ENCODE data around the gene MAP3K10.
"Not testable (repeated sequence)": the region's sequence is repeated elsewhere in the genome, so short reads cannot be mapped to it uniquely, and the experiment has no call there.

Gene MAP3K10

DNA sequence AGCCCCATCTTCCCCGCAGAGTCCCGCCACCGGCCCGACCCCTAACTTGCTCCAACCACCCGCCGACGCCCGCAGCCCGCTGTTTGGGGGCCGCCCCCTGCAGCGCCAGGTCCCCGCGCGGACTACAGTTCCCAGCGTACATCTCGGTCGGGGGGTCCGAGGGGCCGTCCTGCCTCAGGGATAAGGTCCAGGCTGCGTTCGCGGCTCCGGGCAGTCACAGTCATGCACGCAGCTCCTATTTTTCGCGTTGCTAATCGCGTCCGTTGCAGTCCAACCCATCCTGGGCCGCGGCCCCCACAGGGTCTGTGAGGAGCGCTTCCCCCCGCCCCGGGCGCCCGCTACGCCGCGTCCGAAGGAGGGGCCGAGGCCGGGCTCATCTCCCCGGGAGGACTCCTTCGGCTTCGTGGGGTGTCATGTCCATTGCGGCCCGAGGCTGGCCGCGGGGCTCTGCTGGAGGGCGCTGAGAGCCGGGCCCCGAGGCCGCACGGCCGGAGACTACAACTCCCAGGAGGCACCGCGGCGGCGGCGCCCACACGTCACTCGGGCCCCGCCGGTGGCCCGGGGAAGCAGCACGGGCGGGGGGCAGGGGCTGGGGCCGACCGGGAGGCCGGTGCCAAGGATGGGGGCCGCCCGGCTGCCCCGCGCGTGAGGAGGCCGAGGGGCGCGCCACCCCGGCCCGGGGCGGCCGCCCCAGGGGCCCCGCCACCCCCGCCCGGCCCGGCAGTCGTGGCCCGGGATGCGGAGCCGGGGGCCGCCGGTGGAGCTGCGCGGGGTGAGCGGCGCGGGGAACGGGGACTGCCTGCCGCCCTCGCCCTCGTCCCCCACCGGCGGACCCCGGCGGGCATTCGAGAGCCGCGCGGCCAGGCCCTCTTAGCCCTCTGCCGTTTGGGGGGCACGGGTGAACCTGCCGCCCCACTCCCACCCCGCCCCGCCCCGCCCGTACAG, at the start of gene MAP3K10:
Gene MAP3K10 (plus strand): TSS at position 536 of the 945 bp plus-strand sequence. CDS start 606 bp downstream, outside the sequence.
- DNase-seq = peak; percentile 62

- DNase-seq = no peak
Observed at GRCh38 chr19:40141551-40141950, 49.7 kb upstream of the MAP3K10 start.

GRCh38 chr19:40143612-40144011, 47.6 kb upstream of the MAP3K10 start:
- peak; percentile 52 for DNase-seq

DNA sequence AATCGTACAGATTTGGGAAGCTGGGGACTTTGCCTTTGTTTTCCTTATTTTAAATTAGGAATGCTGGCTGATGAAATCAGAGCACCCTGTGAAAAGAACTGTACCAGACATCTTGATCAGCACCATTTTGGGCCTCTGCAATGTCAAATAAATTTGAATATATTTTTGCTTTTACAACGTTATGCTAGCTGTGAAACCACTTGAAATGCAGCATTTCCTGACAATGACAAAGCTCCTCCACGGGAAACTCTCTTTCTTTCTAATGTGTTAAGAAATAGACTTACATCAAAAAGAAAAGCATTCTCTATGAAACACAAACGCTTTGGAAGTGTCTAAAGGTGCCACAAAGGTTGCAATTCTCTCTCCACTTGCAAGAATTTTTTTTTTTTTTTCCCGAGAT, 47.1 kb upstream of the MAP3K10 start:
- peak; percentile 68 for DNase-seq

GRCh38 chr19:40144947-40145748, 46.1 kb upstream of the MAP3K10 start:
- DNase-seq = no peak

GRCh38 chr19:40145749-40146029, 45.5 kb upstream of the MAP3K10 start:
- not testable (repeated sequence) for DNase-seq

DNA sequence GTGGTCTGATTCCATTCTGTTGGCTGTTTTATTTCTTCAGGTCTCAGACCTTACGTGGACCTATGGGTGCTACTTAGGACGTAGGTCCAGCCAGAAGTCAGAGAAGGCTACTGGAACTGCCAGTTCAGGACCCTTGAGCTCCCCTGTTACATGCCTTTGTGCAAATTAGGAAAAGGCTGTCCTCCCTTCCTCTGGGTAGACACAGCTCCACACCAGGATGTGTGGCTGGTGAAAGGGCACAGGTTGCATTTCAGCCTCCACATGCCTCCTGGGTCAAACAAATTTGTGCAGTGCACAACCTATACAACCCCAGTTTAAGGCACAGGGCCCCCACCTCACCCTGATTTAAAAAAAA, 43.9 kb upstream of the MAP3K10 start:
- no peak for DNase-seq

- no peak for DNase-seq
Observed at GRCh38 chr19:40147693-40148347, 43.4 kb upstream of the MAP3K10 start.

- no peak for DNase-seq
Observed at GRCh38 chr19:40149501-40149900, 41.7 kb upstream of the MAP3K10 start.

GRCh38 chr19:40150170-40150569, 41.1 kb upstream of the MAP3K10 start:
- no peak for DNase-seq

- DNase-seq = no peak
Observed at GRCh38 chr19:40154121-40154680, 37.0 kb upstream of the MAP3K10 start.

DNA sequence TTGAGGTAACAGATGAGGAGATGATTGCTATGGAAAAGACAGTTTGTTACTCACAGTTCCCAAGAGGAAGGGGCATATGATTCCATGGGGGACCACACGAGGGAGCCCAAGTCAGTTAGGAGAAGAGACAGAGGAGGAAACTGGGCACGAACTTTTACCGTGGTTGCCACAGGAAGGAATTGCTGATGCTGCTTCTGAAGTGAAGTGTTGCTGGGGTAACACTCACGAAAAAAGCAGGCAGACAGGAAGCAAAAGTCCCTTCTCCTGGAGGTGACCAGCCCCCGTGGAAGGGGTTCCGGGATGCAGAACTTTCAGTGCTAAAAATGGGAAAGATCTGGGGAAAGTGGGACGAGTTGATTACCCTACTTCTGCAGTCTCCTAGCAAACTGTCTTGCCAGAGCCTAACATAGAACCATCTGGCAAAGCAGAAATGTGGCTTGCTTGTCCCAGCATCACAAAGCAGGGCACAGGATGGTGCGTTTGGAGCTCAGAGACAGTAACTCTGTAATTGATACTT, 35.4 kb upstream of the MAP3K10 start:
- no peak for DNase-seq

GRCh38 chr19:40157059-40157458, 34.2 kb upstream of the MAP3K10 start:
- DNase-seq = no peak

GRCh38 chr19:40159744-40160143, 31.5 kb upstream of the MAP3K10 start:
- no peak for DNase-seq

DNA sequence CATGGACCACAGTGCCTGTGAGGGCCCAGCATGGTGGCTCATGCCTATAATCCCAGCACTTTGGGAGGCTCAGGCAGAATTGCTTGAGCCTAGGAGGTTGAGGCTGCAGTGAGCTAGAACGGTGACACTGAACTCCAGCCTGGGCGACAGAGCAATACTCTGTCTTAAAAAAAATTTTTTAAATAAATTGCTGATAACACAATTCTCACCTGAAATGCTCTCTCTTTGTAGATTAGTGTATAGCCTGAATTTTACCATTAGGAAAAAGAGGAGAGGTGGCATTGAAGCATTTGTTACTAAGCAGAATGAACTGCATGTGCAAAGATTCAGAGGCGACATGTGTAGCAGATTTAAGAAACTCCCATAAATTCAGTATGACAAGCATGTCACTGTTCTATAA, 29.1 kb upstream of the MAP3K10 start:
- no peak for DNase-seq

DNA sequence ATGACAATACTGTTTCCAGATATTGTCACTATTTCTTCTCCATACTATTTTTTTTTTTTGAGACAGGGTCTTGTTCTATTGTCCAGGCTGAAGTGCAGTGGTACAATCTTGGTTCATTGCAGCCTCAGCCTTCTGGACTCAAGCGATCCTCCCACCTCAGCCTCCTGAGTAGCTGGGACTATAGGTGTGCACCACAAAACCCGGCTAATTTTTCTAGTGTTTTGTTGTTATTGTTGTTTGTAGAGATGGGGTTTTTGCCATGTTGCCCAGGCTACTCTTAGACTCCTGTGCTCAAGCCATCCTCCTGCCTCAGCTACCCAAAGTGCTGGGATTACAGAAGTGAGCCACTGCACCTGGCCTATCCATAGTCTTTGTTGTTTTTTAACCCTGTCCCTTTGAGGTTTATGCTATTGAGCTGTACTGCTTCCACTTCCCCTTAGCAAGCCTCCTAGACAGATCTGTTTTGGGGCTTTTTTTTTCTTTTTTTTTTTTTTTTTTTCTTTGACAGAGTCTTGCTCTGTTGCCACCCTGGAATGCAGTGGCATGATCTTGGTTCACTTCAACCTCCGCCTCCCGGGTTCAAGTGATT, 27.6 kb upstream of the MAP3K10 start:
- DNase-seq = no peak

DNA sequence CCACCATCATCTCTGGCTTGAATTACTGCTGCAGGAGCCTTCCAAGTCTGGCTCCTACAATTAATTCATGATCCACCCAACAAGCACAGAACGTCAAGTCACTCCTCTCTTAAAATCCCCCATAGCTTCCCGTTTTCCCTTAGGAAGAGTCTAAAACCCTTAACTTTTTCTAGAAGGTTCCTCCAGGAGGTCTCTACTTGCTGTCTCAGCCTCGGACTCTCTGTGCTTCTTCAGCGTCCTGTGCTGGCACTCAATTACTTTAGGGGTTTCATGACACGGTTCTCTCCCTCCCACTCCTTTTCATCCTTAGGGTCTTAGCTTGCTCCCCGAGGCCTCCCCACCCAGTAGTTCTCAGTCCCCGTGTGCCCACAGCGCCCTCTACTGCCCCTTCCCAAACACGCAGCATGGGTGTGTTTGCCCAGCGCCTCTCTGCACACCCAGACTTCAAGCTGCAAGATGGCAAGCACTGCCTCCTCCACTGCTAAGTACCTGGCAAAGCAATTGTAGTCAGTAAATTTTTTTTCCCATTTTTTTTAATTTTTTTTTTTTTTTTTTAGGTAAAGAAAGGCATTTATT, 25.8 kb upstream of the MAP3K10 start:
- peak; percentile 48 for DNase-seq

GRCh38 chr19:40169482-40170302, 21.5 kb upstream of the MAP3K10 start:
- DNase-seq = not testable (repeated sequence)

GRCh38 chr19:40170303-40170989, 20.8 kb upstream of the MAP3K10 start:
- not testable (repeated sequence) for DNase-seq

DNA sequence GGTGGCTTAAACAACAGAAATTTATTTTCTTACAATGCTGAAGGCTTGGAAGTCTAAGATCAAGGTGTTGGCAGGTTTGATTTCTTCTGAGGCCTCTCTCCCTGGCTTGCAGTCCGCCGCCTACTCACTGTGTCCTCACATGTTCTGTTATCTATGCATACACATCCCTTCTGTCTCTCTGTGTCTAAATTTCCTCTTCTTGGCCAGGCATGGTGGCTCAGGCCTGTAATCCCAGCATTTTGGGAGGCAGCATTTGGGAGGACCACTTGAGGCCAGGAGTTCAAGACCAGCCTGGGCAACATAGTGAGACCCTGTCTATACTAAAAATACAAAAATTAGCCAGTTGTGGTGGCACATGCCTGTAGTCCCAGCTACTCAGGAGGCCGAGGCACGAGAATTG, 19.9 kb upstream of the MAP3K10 start:
- not testable (repeated sequence) for DNase-seq

GRCh38 chr19:40174092-40174491, 17.1 kb upstream of the MAP3K10 start:
- DNase-seq = no peak

All from CD4-positive, alpha-beta T cell treated with Interleukin-4 for 4 hours (primary cell).